Neural cell (in vitro differentiated cells): ENCODE results near the gene NTF3.

Experiments
- CTCF ChIP-seq: fragments of 450-650 bp; IDR thresholded peaks from 2 replicates; pipeline ENCODE4 v1.5.1; 2014; ENCODE audit warnings: antibody characterized with exemption, mild to moderate bottlenecking, moderate library complexity; ENCODE audit not compliant: poor library complexity, severe bottlenecking
- EZH2 ChIP-seq: fragments of 200-600, 300-800 bp; shearing (Covaris generic), sonication (generic); IDR thresholded peaks from 2 replicates; pipeline ENCODE4 v1.6.1; 2014; ENCODE audit warnings: antibody characterized with exemption, low read length, borderline replicate concordance, mild to moderate bottlenecking; ENCODE audit not compliant: insufficient read depth, poor library complexity, severe bottlenecking
- POLR2AphosphoS5 ChIP-seq: IDR thresholded peaks from 2 replicates; pipeline ENCODE4 v1.6.1; 2012
- RAD21 ChIP-seq: fragments of 450-650 bp; conservative IDR thresholded peaks from 2 replicates; pipeline ENCODE4 v1.6.1; 2014; ENCODE audit warnings: antibody characterized with exemption, mild to moderate bottlenecking, moderate library complexity
- SMC3 ChIP-seq: fragments of 450-650 bp; conservative IDR thresholded peaks from 2 replicates; pipeline ENCODE4 v1.6.1; 2014; ENCODE audit warnings: antibody characterized with exemption, mild to moderate bottlenecking, moderate library complexity; ENCODE audit not compliant: poor library complexity
- TAF1 ChIP-seq: IDR thresholded peaks from 2 replicates; pipeline ENCODE4 v1.6.1; 2012; ENCODE audit warnings: low read depth

GRCh38 chr12:5409619-5410018 is 22.3 kb upstream of the NTF3 start:
- TF ChIP-seq TAF1 (no peak), EZH2 (no peak), POLR2AphosphoS5 (no peak), RAD21 (no peak), CTCF (no peak), SMC3 (no peak)
